SK-N-SH (cell line): ENCODE measurements around the gene DEFB119. TPM values are rescaled to one million over a fixed set of nuclear protein-coding genes. Genes with fewer than 3 reads are reported as not detected.

Experiments used
- CTCF ChIA-PET: fragments of 300-600, 350-600 bp; formaldehyde crosslinking; extraction: SDS; loops from one replicate; lab custom pipeline; 2021; lab: Yijun Ruan, JAX
- POLR2A ChIA-PET: fragments of 350-600 bp; sonication (Branson Sonifier 250); formaldehyde crosslinking; extraction: SDS; loops from one replicate; lab custom pipeline; 2020; ENCODE audit warnings: antibody characterized with exemption, inconsistent platforms; lab: Yijun Ruan, JAX
- DNase-seq: peaks from one replicate; pipeline ENCODE4 v3.0.0; 2012
- H2AFZ ChIP-seq: fragments of 200-600 bp; sonication (generic); 2 replicates; pipeline ENCODE4 v1.8.1; 2016; ENCODE audit warnings: antibody characterized with exemption, mild to moderate bottlenecking, low read depth
- H3F3A ChIP-seq: fragments of 200-600 bp; sonication (generic); replicated peaks from 2 replicates; pipeline ENCODE3; 2016; ENCODE audit warnings: antibody characterized with exemption, mild to moderate bottlenecking; ENCODE audit not compliant: insufficient read depth
- H3K27ac ChIP-seq, 2 experiments: fragments of 200-500 bp in 1 of 2; fragments of 200-600 bp in 1 of 2; sonication (Bioruptor generic) in 1 of 2; sonication (generic), shearing (Covaris generic) in 1 of 2; 2 replicates each; pipeline versions ENCODE4 v1.5.1 to v1.6.1; 2014 to 2016; ENCODE audit warnings: low read depth in 2 of 2, inconsistent platforms in 1 of 2, low read length in 1 of 2, mild to moderate bottlenecking in 1 of 2, mixed read lengths in 1 of 2
- H3K27me3 ChIP-seq: fragments of 200-600 bp; sonication (generic), shearing (Covaris generic); 2 replicates; pipeline ENCODE4 v1.6.1; 2016; ENCODE audit warnings: mixed run types; ENCODE audit not compliant: insufficient read depth
- H3K36me3 ChIP-seq, 2 experiments: fragments of 200-500 bp in 1 of 2; fragments of 200-600 bp in 1 of 2; sonication (Bioruptor generic) in 1 of 2; sonication (generic) in 1 of 2; replicated peaks in 1 of 2; 2 replicates each; pipeline versions ENCODE3 to v1.5.1; 2014 to 2016; ENCODE audit warnings: low read length in 1 of 2, mild to moderate bottlenecking in 1 of 2; ENCODE audit not compliant: insufficient read depth in 2 of 2, control insufficient read depth in 1 of 2
- H3K4me1 ChIP-seq, 2 experiments: fragments of 200-500 bp in 1 of 2; fragments of 200-600 bp in 1 of 2; sonication (Bioruptor generic) in 1 of 2; sonication (generic), shearing (Covaris generic) in 1 of 2; 2 replicates each; pipeline versions ENCODE4 v1.5.1 to v1.6.1; 2014 to 2016; ENCODE audit warnings: low read depth in 1 of 2, low read length in 1 of 2, mixed run types in 1 of 2; ENCODE audit not compliant: insufficient read depth in 2 of 2, control insufficient read depth in 1 of 2
- H3K4me2 ChIP-seq: fragments of 200-600 bp; sonication (generic), shearing (Covaris generic); 2 replicates; pipeline ENCODE4 v1.6.1; 2017; ENCODE audit warnings: mixed run types
- H3K4me3 ChIP-seq, 2 experiments: fragments of 200-500 bp in 1 of 2; fragments of 200-600 bp in 1 of 2; sonication (Bioruptor generic) in 1 of 2; sonication (generic), shearing (Covaris generic) in 1 of 2; 2 replicates each; pipeline versions ENCODE4 v1.5.1 to v1.8.1; 2014 to 2016; ENCODE audit warnings: low read depth in 2 of 2, inconsistent platforms in 1 of 2, low read length in 1 of 2, mild to moderate bottlenecking in 1 of 2, mixed read lengths in 1 of 2, moderate library complexity in 1 of 2
- H3K79me2 ChIP-seq: fragments of 200-600 bp; sonication (generic); 2 replicates; pipeline ENCODE4 v1.8.1; 2017; ENCODE audit warnings: mild to moderate bottlenecking; ENCODE audit not compliant: insufficient read depth
- H3K9ac ChIP-seq: fragments of 200-600 bp; sonication (generic); 2 replicates; pipeline ENCODE4 v1.6.1; 2017; ENCODE audit warnings: mixed run types
- H3K9me2 ChIP-seq: fragments of 200-600 bp; sonication (generic); 2 replicates; pipeline ENCODE4 v1.6.1; 2017; ENCODE audit warnings: mixed run types
- H3K9me3 ChIP-seq: fragments of 200-600 bp; sonication (generic); 2 replicates; pipeline ENCODE4 v1.6.1; 2017; ENCODE audit warnings: mixed run types, mild to moderate bottlenecking, moderate library complexity
- H4K20me1 ChIP-seq: fragments of 200-600 bp; sonication (generic); 2 replicates; pipeline ENCODE4 v1.6.1; 2017; ENCODE audit warnings: mild to moderate bottlenecking, mixed run types; ENCODE audit not compliant: insufficient read depth
- ELF1 ChIP-seq: IDR thresholded peaks from 2 replicates; pipeline ENCODE4 v1.4.0; 2012
- EP300 ChIP-seq, 2 experiments: IDR thresholded peaks; 2 replicates each; pipeline versions ENCODE4 v1.4.0 to v1.6.1; 2012; ENCODE audit warnings: borderline replicate concordance in 1 of 2, low read depth in 1 of 2, low read length in 1 of 2
- EZH2phosphoT487 ChIP-seq: fragments of 200-600 bp; sonication (generic); IDR thresholded peaks from 2 replicates; pipeline ENCODE4 v1.6.1; 2017; ENCODE audit warnings: low read depth, mixed run types, mild to moderate bottlenecking, antibody characterized with exemption, moderate library complexity, borderline replicate concordance
- FOXJ3 ChIP-seq: sonication (generic); formaldehyde crosslinking; IDR thresholded peaks from 2 replicates; pipeline ENCODE4 v1.5.1; 2020; ENCODE audit warnings: mild to moderate bottlenecking, missing genetic modification reagents
- FOXM1 ChIP-seq: IDR thresholded peaks from 2 replicates; pipeline ENCODE4 v1.4.0; 2012; ENCODE audit warnings: low read depth, mild to moderate bottlenecking
- GABPA ChIP-seq: IDR thresholded peaks from 2 replicates; pipeline ENCODE4 v1.4.0; 2012; ENCODE audit warnings: low read depth, mild to moderate bottlenecking
- GATA2 ChIP-seq: sonication (generic); formaldehyde crosslinking; IDR thresholded peaks from 2 replicates; pipeline ENCODE4 v1.5.0; 2020; ENCODE audit warnings: mild to moderate bottlenecking, missing genetic modification reagents
- MEF2A ChIP-seq: IDR thresholded peaks from 2 replicates; pipeline ENCODE4 v1.4.0; 2012; ENCODE audit warnings: low read depth, borderline replicate concordance
- MXI1 ChIP-seq: IDR thresholded peaks from 2 replicates; pipeline ENCODE4 v1.6.1; 2012; ENCODE audit warnings: mild to moderate bottlenecking, low read depth, low read length, improper control_type of control experiment
- NRF1 ChIP-seq: IDR thresholded peaks from 2 replicates; pipeline ENCODE4 v1.6.1; 2012; ENCODE audit warnings: low read depth, mild to moderate bottlenecking, low read length
- RAD21 ChIP-seq: IDR thresholded peaks from 2 replicates; pipeline ENCODE4 v1.6.1; 2012; ENCODE audit warnings: mild to moderate bottlenecking, low read length
- RCOR1 ChIP-seq: fragments of 150-350 bp; IDR thresholded peaks from 2 replicates; pipeline ENCODE4 v1.6.1; 2017; ENCODE audit warnings: antibody characterized with exemption, low read length
- RFX5 ChIP-seq: IDR thresholded peaks from 2 replicates; pipeline ENCODE4 v1.6.1; 2012; ENCODE audit warnings: mild to moderate bottlenecking, improper control_type of control experiment, low read length
- RXRA ChIP-seq: IDR thresholded peaks from 2 replicates; pipeline ENCODE4 v1.4.0; 2012; ENCODE audit warnings: low read depth, mild to moderate bottlenecking, borderline replicate concordance
- TAF1 ChIP-seq: IDR thresholded peaks from 2 replicates; pipeline ENCODE4 v1.6.1; 2012; ENCODE audit warnings: low read depth, mild to moderate bottlenecking, low read length, moderate library complexity, borderline replicate concordance
- TCF12 ChIP-seq: IDR thresholded peaks from 2 replicates; pipeline ENCODE4 v1.4.0; 2012
- TEAD4 ChIP-seq: IDR thresholded peaks from 2 replicates; pipeline ENCODE4 v1.4.0; 2012; ENCODE audit warnings: mild to moderate bottlenecking, borderline replicate concordance; ENCODE audit not compliant: insufficient read depth
- USF1 ChIP-seq: IDR thresholded peaks from 2 replicates; pipeline ENCODE4 v1.4.0; 2012; ENCODE audit warnings: low read depth, borderline replicate concordance
- USF2 ChIP-seq: fragments of 150-350 bp; IDR thresholded peaks from 2 replicates; pipeline ENCODE4 v1.6.1; 2017; ENCODE audit warnings: antibody characterized with exemption, low read length, low read depth, borderline replicate concordance
- WGBS: methylation state at CpG from one replicate; pipeline ENCODE4 v1.1.6; 2017; ENCODE audit warnings: low lambda C conversion rate; 5-methylcytosine and 5-hydroxymethylcytosine counted together
- polyA plus RNA-seq, 3 experiments: library from polyadenylated mRNA; depleted of rRNA; stranded (reverse); fragments of >200 nt; gene quantifications; 2 replicates each; pipeline ENCODE4 v1.2.3, GENCODE V29; 2012
- TF ChIP-seq, protein P1 (sequence below): fragments of 150-350 bp; IDR thresholded peaks from 2 replicates; pipeline ENCODE4 v1.6.1; 2016; ENCODE audit warnings: mild to moderate bottlenecking, low read depth, low read length

Gene DEFB119
- polyA plus RNA-seq, 1 of the 3 experiments (the other 2 are of a cell fraction), result not detected

DNA sequence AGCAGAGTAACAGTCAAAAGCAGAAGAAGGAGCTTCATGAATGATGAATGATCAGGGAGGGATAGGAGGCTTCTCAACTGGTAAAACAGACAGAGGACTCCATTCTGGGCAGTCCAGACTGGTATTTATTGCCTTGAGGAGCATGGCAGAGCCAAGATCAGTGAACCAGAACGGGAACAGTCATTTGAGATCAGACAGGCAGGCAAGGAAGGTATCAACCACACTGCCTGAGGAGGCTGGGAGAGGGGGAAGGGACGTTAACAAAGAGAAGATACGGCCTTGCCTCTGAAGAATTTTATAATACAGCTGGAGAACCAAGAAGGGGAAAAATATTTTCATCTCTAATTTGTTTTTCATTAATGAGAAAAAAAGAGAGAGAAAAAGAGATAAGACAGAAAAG lies 15.7 kb upstream of the DEFB119 start, which contains the start of gene DEFB121:
Gene DEFB121, minus strand, starts transcription at position 101 of the 400 bp plus-strand sequence. Its CDS starts 63 bp downstream, at position 38.
- H3K27ac ChIP-seq, result no peak within 1 kb of the TSS
- H3K9me3 ChIP-seq, result no peaks in the 10 kb centered on the region
- no peak for TF ChIP-seq EZH2phosphoT487
- TF ChIP-seq FOXM1, result no peak
- TF ChIP-seq TAF1, result no peak
- TF ChIP-seq RAD21, result no peak
- TF ChIP-seq, protein P1, sequence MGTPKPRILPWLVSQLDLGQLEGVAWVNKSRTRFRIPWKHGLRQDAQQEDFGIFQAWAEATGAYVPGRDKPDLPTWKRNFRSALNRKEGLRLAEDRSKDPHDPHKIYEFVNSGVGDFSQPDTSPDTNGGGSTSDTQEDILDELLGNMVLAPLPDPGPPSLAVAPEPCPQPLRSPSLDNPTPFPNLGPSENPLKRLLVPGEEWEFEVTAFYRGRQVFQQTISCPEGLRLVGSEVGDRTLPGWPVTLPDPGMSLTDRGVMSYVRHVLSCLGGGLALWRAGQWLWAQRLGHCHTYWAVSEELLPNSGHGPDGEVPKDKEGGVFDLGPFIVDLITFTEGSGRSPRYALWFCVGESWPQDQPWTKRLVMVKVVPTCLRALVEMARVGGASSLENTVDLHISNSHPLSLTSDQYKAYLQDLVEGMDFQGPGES, result no peak
- no peak for TF ChIP-seq TEAD4
- TF ChIP-seq RCOR1, result no peak
- no peak for TF ChIP-seq TCF12
- no peak for TF ChIP-seq FOXJ3 (CRISPR knock-in tag)
- DNase-seq, result no peak
- H4K20me1 ChIP-seq, result no peaks in the 10 kb centered on the region
- no peak within 1 kb of the TSS for H2AFZ ChIP-seq
- H3K4me2 ChIP-seq, result no peak within 1 kb of the TSS
- no peaks in the 10 kb centered on the region for H3K4me1 ChIP-seq
- H3F3A ChIP-seq, result no peaks in the 10 kb centered on the region
- CTCF ChIA-PET, result interaction anchor here (0.7 kb wide), 1 partner anchor 97 kb away, joined by 3 read pairs; no protein-coding TSS in a partner anchor
- no peak within 1 kb of the TSS for H3K9ac ChIP-seq
- no peaks in the 10 kb centered on the region for H3K27me3 ChIP-seq
- no peaks in the 10 kb centered on the region for H3K36me3 ChIP-seq
- H3K4me3 ChIP-seq, result no peak within 1 kb of the TSS
- POLR2A ChIA-PET, result no interaction called here
- H3K79me2 ChIP-seq, result no peaks in the 10 kb centered on the region
- 0% methylated on average over 3 of the region's 3 CpGs for WGBS
- H3K9me2 ChIP-seq, result no peaks in the 10 kb centered on the region

GRCh38 chr20:31403886-31404285 lies 13.5 kb upstream of the DEFB119 start:
- no peaks in the 10 kb centered on the region for H3F3A ChIP-seq
- no peak overlapping the region for H3K4me2 ChIP-seq
- no peaks in the 10 kb centered on the region for H3K9me2 ChIP-seq
- ChIA-PET POLR2A (no interaction called here), CTCF (no interaction called here)
- no peak overlapping the region for H2AFZ ChIP-seq
- H3K9ac ChIP-seq, result no peak overlapping the region
- H3K27me3 ChIP-seq, result no peaks in the 10 kb centered on the region
- H3K4me1 ChIP-seq, result no peaks in the 10 kb centered on the region
- no peaks in the 10 kb centered on the region for H3K79me2 ChIP-seq
- no peak overlapping the region for H3K27ac ChIP-seq
- DNase-seq, result no peak
- no peaks in the 10 kb centered on the region for H3K9me3 ChIP-seq
- no peak overlapping the region for H3K4me3 ChIP-seq
- 0% methylated on average over 1 of the region's 1 CpG for WGBS
- no peak for TF ChIP-seq EZH2phosphoT487
- no peak for TF ChIP-seq TEAD4
- no peak for TF ChIP-seq RXRA
- TF ChIP-seq MXI1, result no peak
- TF ChIP-seq GATA2 (CRISPR knock-in tag), result no peak
- TF ChIP-seq FOXJ3 (CRISPR knock-in tag), result no peak
- no peak for TF ChIP-seq RFX5
- TF ChIP-seq FOXM1, result no peak
- TF ChIP-seq EP300 (IDR thresholded peaks at IDR 0.05; ENCODE audit: borderline replicate concordance in 1 of 2, low read depth in 1 of 2, low read length in 1 of 2), result no peak
- no peak for TF ChIP-seq NRF1
- TF ChIP-seq MEF2A, result no peak
- no peak for TF ChIP-seq USF1
- no peak for TF ChIP-seq RCOR1
- no peak for TF ChIP-seq ELF1
- TF ChIP-seq GABPA, result no peak
- no peak for TF ChIP-seq USF2
- TF ChIP-seq, all 33 proteins: peak for 0
- no peaks in the 10 kb centered on the region for H3K36me3 ChIP-seq
- H4K20me1 ChIP-seq, result no peaks in the 10 kb centered on the region
